IPS-15b (cell line): ENCODE data around the gene ABHD8.

Experiments
- H3K27me3 ChIP-seq: one replicate; pipeline ENCODE4 v1.6.1; 2013; ENCODE audit warnings: low read length; ENCODE audit not compliant: control insufficient read depth, insufficient read depth
- H3K36me3 ChIP-seq: one replicate; pipeline ENCODE4 v1.6.1; 2013; ENCODE audit warnings: low read length; ENCODE audit not compliant: control insufficient read depth, insufficient read depth
- H3K4me1 ChIP-seq: one replicate; pipeline ENCODE4 v1.6.1; 2013; ENCODE audit warnings: mild to moderate bottlenecking, low read length; ENCODE audit not compliant: control insufficient read depth, insufficient read depth
- H3K4me3 ChIP-seq: one replicate; pipeline ENCODE4 v1.5.1; 2013; ENCODE audit warnings: low read depth, low read length
- H3K9ac ChIP-seq: one replicate; pipeline ENCODE4 v1.6.1; 2013; ENCODE audit warnings: low read depth, mild to moderate bottlenecking, low read length
- H3K9me3 ChIP-seq: one replicate; pipeline ENCODE4 v1.6.1; 2013; ENCODE audit warnings: mild to moderate bottlenecking, low read length; ENCODE audit not compliant: control insufficient read depth, insufficient read depth

ABHD8 gene

DNA sequence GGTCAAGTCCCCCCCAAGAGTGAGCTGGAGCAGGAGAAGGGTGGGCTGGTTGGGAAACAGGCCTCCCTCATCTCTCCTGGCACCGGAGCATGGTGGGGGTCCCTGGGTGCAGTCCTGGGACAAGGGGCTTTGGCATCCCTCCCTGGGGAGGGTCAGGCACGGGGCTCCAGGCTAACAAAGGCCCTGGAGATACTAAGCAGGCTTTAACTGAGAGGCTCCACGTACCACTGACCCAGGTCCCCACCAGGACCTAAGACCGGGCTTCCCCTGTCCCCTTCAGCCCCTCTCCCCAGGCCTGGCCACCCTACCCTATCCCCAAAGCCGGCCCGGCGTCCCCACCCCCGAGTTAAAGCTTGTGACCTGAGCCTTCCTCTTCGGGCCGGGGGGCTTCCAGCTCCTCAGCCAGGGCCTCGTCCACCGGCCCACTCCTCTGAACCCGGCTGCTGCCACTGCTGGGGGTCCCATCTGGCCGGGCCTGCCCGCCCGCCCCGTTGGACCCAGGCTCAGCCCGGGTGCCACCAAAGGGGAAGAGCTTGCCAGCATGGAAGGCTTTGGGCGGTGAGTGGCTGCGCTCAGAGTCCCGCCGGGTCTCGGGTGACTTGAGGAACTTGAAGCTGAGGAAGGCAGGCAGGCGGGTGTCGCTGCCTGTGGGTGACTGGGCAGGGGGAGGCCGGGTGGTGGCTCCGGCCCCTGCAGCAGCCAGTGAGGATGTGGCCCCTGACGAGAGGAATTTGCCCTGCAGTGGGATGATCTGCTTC lies 21.3 kb upstream of the ABHD8 start:
- Histone ChIP-seq H3K4me3 (no peak overlapping the region), H3K9ac (no peak overlapping the region), H3K36me3 (peaks cover 27% of the 10 kb centered on the region), H3K27me3 (peaks cover 3% of the 10 kb centered on the region), H3K4me1 (no peaks in the 10 kb centered on the region), H3K9me3 (no peaks in the 10 kb centered on the region)

DNA sequence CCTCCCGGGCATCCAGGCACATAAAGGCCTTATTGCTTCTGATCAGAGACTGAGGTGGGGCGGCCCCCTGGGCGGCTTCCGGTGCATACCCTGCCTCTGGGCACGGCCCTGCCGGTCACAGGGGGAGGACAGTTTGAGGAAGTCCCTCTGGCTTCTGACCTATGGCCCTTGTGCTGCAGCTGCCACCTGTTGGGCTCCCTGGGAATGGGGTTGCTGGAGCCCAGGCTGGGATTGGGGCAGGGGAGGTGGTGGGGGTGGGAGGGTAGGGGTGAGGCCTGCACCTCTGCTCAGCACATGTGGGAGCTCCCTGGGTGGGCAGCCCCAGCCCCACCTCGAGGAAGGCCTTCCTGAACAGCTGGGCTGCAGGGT lies 20.7 kb upstream of the ABHD8 start:
- no peaks in the 10 kb centered on the region for H3K4me1 ChIP-seq
- H3K4me3 ChIP-seq: no peak overlapping the region
- H3K27me3 ChIP-seq: no peaks in the 10 kb centered on the region
- H3K36me3 ChIP-seq: peaks cover 33% of the 10 kb centered on the region
- H3K9ac ChIP-seq: no peak overlapping the region
- no peaks in the 10 kb centered on the region for H3K9me3 ChIP-seq

DNA sequence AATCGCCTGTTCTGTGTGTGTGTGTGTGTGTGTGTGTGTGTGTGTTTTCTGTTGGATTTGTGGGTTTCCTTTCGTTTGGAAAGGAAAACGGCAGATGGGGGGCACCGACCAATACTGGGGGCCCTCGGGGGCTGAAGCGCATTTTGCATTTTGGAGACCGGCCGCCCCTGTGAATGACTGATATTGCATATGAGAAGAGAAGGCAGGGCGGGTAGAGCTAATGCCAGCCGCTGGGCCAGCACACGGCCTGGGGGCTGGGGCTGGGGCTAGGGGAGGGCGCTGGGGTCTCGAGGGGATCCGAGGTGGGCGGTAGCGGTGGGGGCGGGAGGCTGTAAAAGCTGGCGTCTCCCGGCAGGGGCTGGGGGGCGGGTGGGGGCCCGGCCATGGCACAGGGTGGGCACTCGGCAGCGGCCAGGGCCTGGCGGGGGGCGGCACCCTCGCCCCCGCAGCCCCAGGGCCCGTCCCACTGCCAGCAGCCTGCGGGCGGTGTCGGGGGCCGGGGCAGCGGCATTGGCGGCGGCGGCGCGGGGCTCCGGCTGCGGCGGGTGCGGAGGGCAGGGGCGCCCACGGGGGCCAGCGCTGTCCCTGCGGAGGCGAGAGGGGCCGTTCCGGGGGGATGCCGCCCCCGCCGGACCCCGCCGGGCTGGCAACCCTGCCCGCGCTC lies 20.2 kb upstream of the ABHD8 start:
- Histone ChIP-seq H3K9me3 (no peaks in the 10 kb centered on the region), H3K27me3 (no peaks in the 10 kb centered on the region), H3K9ac (no peak overlapping the region), H3K4me3 (no peak overlapping the region), H3K4me1 (no peaks in the 10 kb centered on the region), H3K36me3 (peaks cover 36% of the 10 kb centered on the region)

DNA sequence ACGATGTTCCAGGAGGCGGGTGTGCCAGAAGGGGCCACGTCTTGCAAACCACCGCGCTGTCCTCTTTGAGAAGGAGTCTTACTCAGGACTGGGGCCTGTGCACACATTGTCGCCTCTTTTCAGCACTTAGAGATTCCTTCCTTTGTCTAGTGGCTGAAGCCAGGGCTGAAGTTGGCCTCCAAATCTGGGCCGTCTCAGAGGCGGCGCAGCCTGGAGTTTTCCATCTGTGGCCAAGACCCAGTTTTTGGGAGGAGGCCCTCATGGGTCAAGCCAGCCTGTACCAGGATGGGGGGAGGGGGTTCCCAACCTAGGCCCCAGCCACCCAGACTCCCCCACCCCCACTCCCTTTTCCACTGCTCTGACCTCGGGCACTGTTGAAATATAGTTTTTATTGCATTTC lies 19.6 kb upstream of the ABHD8 start:
- H3K36me3 ChIP-seq: peaks cover 36% of the 10 kb centered on the region
- no peaks in the 10 kb centered on the region for H3K27me3 ChIP-seq
- H3K9me3 ChIP-seq: no peaks in the 10 kb centered on the region
- no peaks in the 10 kb centered on the region for H3K4me1 ChIP-seq
- no peak overlapping the region for H3K9ac ChIP-seq
- H3K4me3 ChIP-seq: no peak overlapping the region

DNA sequence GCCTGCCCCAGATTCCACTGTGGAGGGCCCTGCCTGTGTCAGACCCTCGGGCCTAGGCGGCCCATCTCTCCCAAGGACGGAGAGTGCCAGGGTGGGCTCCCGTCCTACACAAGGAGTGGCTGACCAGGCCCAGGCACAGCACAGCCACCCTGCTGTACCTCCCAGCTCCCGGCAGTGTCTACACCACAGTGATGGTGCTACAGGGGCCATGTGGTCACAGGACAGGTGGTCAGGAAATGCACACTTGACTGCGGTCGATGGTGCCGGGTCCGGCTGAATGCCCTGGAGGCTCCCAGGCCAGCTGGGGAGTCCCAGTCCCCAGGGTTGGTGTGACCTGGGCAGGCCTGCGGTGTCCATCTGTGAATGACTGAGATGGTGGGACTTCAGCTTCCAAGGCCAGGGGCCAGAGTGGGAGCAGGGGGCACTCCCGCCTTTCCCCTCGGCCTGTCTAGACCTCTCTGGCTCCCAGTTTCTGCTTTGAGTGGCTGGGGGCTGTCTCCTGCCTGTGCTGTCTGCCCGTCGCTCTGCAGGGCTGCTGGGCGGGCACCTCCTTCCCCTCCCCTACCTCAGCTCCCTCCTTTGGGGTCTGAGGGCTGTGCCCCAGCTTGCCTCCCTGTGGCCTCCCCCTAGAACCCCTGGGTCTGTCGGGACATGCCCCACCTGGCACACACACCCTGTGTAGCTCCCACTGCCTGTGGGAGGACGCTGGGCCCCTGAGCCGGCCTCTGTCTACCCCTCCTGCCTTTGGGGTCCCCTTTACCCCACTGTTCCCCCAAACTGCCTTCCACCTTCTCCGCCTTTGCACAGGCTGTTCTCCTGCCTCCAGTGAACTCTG lies 18.6 kb upstream of the ABHD8 start:
- no peaks in the 10 kb centered on the region for H3K27me3 ChIP-seq
- H3K9me3 ChIP-seq: no peaks in the 10 kb centered on the region
- peaks cover 35% of the 10 kb centered on the region for H3K36me3 ChIP-seq
- no peak overlapping the region for H3K4me3 ChIP-seq
- H3K9ac ChIP-seq: no peak overlapping the region
- no peaks in the 10 kb centered on the region for H3K4me1 ChIP-seq

DNA sequence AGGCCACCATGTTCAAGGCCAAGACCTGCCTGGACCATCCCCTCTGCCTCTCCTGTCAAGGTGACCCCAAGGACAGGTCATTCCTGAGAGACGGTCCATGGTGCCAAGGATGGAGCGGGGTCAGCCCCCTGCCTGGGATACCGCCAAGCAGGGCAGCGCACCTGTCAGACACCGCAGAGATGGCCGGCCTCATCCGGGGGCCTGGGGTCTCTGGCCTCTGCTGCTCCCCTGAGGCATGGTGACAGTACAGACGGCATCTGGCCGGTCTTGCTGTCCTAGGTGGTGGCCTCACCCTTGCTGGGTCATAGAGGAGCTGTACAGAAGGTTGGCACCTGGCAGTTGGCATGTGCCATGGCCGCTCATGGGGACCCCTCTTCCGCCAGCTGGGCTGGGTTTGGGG lies 17.2 kb upstream of the ABHD8 start:
- H3K36me3 ChIP-seq: peaks cover 41% of the 10 kb centered on the region
- H3K4me3 ChIP-seq: no peak overlapping the region
- no peak overlapping the region for H3K9ac ChIP-seq
- no peaks in the 10 kb centered on the region for H3K9me3 ChIP-seq
- no peaks in the 10 kb centered on the region for H3K27me3 ChIP-seq
- H3K4me1 ChIP-seq: no peaks in the 10 kb centered on the region

DNA sequence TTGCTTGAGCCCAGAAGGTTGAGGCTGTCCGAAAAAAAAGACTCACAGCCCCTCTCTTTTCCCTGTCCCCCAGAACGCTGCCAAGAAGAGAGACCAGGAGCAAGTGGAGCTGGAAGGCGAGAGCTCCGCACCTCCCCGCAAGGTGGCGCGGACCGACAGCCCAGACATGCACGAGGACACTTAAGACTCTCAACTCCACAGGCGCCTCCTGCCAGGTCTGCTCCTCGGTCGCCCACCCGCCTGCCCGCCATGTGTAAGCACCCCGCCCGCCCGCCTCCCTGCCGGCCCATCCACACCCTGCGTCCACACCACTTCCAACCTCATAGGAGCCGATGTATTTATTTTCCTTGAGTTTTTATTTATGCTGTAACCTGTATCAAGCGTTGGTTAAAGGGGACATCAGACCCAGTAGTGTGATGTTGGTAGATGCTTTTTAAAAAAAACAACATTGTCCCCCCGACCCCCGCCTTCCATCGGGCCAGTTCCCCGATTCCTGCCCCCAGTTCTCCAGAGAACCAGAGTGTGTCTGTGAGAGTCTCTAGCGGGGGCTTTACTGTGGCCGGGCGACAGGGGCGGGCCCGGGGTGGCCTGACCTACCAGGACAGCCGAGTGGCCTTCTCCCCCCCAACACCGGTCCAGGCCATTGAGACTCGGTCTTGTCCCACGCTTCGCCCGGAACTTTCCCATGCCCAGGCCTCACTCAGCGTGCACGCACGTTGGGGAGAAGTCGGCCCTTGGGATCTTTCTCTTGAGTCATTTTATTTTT lies 16.4 kb upstream of the ABHD8 start:
- no peak overlapping the region for H3K4me3 ChIP-seq
- no peak overlapping the region for H3K9ac ChIP-seq
- H3K4me1 ChIP-seq: no peaks in the 10 kb centered on the region
- no peaks in the 10 kb centered on the region for H3K27me3 ChIP-seq
- peaks cover 38% of the 10 kb centered on the region for H3K36me3 ChIP-seq
- no peaks in the 10 kb centered on the region for H3K9me3 ChIP-seq

DNA sequence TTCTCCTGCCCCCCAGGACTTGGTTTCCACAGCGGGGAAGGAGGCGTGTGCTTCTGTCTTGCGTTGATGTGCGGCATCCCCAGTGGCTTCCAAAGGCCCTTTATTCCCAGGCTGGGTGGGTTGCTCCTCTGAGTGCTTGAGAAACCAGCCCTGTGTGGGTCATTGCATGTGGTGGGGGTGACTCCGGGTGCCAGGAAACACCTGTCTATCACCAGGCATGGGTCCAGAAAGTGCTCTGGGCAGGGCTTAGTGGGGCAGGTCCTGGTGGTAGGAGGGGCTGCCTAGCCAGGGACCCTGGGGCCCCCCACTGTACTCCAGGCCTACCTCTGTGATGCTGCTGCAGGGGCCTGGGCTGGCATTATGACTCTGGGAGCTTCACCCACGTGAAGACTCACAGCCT lies 15.7 kb upstream of the ABHD8 start:
- no peaks in the 10 kb centered on the region for H3K27me3 ChIP-seq
- no peaks in the 10 kb centered on the region for H3K4me1 ChIP-seq
- no peak overlapping the region for H3K9ac ChIP-seq
- H3K36me3 ChIP-seq: peaks cover 42% of the 10 kb centered on the region
- no peak overlapping the region for H3K4me3 ChIP-seq
- no peaks in the 10 kb centered on the region for H3K9me3 ChIP-seq

DNA sequence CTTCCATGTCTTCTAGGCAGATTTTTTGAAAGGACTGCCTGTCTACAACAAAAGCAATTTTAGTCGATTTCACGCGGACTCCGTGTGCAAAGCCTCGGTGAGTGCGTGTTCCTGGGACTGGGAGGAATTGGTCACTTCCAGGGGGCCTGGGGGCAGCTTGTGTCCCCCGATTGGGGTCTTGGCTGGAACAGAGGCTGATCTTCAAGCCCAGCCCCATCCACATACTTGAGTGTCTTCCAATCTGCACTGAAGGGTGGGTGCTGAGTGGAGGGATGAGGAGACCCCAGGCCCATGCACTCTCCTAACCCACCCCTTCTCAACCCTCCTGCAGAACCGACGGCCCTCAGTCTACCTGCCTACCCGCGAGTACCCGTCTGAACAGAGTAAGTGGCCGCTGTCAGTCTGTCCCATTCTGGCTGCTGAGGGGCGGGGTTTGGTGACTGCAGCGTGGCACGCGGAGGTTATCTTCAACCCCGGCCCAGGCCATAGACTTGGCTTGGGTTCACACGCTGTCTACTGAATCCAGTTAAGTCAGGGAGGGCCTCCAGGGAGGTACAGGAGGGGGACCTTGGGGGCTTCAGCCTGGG lies 10.9 kb upstream of the ABHD8 start:
- Histone ChIP-seq H3K4me1 (no peaks in the 10 kb centered on the region), H3K4me3 (no peak overlapping the region), H3K9ac (no peak overlapping the region), H3K27me3 (no peaks in the 10 kb centered on the region), H3K36me3 (peaks cover 25% of the 10 kb centered on the region), H3K9me3 (no peaks in the 10 kb centered on the region)

DNA sequence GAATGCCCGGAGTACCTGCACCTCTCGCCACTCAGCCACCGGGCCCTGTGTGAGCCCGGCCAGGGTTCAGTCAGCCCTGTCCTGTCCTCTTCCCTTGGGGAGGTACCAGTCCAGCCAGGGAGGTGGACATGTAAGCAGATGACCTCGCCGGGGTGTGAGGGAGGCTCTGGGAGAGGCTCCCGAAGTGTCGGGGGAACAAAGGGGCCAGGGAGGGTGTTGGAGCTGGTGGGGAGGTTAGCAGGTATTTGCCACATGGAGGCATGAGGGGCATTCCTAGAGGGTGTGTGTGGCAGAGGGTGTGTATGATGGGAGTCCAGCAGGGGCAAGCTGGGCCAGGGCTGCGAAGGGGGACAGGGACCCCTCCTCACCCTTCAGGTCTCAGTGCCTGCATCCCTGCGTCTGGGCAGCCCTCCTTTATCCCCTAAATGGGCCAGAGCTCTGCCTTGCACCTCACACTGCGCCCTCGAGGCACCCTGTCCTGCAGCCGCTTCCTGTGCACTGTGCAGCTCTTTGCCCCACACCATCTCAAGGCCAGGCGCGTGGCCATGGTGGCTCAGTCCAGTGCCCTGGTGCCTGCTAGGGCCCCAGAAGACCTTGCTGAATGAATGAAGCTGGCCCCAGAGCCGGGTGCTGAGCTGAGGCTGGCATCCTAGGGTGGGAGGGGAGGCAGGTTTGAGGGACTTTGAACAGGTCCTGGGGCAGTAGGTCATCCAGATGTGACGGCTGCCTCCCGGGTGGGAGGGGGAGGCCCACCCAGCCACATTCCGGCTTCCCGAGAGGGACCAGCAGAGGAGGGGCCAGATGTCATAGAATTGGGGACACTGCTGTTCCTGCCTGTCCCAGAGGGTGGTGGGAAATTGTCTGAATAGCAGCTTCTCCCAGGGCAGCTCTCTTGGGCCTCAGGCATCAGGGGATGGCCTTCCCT lies 9.2 kb upstream of the ABHD8 start:
- H3K36me3 ChIP-seq: peaks cover 21% of the 10 kb centered on the region
- H3K4me1 ChIP-seq: no peaks in the 10 kb centered on the region
- H3K9ac ChIP-seq: no peak overlapping the region
- H3K9me3 ChIP-seq: no peaks in the 10 kb centered on the region
- H3K4me3 ChIP-seq: no peak overlapping the region
- no peaks in the 10 kb centered on the region for H3K27me3 ChIP-seq
